Activated naive CD8-positive, alpha-beta T cell treated with anti-CD3 and anti-CD28 coated beads, Interleukin-2, amount 50 U/mL, for 24 hours (primary cell): ENCODE measurements around the gene YAF2.

Source experiments
- ATAC-seq: fragments of 150-1000 bp; cut with Tn5 transposase; one replicate; pipeline ENCODE4 v1.10.0; 2021
- DNase-seq: peaks from one replicate; pipeline ENCODE4 v3.0.0; 2021
- H3K27ac Mint-ChIP-seq: one replicate; pipeline ENCODE4 v1.8.0; 2021; ENCODE audit warnings: mild to moderate bottlenecking, mixed read lengths
- H3K27me3 Mint-ChIP-seq: one replicate; pipeline ENCODE4 v1.8.0; 2021; ENCODE audit warnings: mixed read lengths
- H3K36me3 Mint-ChIP-seq: one replicate; pipeline ENCODE4 v1.8.0; 2021; ENCODE audit warnings: low read depth, mixed read lengths
- H3K4me1 Mint-ChIP-seq: one replicate; pipeline ENCODE4 v1.8.0; 2021; ENCODE audit warnings: mixed read lengths
- H3K4me3 Mint-ChIP-seq: one replicate; pipeline ENCODE4 v1.8.0; 2021; ENCODE audit warnings: mild to moderate bottlenecking, moderate library complexity, mixed read lengths
- H3K9me3 Mint-ChIP-seq: one replicate; pipeline ENCODE4 v1.8.0; 2021; ENCODE audit warnings: mixed read lengths

YAF2 gene

DNA sequence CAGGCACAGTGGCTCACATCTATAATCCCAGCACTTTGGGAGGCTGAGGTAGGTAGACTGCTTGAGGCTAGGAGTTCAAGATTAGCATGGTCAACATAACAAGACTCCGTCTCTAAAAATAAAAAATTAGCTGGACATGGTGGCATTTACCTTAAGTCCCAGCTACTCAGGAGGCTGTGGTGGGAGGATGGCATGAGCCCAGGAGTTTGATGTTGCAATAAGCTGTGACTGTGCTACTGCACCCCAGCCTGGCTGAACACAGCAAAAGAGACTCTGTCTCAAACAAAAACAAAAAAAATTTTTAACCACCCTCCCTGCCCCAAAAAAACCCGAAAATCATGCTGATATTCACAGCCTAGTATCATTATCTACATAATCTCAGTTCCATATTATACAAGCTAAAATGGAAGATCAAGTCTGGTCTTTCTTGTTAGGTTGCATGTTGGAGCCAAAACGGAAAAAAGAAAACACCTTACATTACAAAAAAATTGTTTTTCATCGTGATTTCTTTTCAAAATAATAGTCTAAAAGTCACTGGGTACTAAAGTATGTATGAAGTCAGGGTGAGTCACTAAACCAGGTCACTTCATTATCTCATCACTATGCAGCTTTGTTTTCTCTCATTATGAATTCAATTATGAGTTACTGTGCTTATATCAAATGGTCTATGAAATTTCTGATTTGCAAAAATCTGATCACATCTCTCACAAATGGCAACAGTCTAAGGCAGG lies 107.2 kb downstream of the YAF2 start:
- Mint-ChIP-seq H3K4me3 (no peak overlapping the region), H3K9me3 (no peaks in the 10 kb centered on the region), H3K4me1 (peaks cover 42% of the 10 kb centered on the region), H3K27ac (no peak overlapping the region), H3K36me3 (no peaks in the 10 kb centered on the region), H3K27me3 (no peaks in the 10 kb centered on the region)
- no peak for DNase-seq
- no peak for ATAC-seq

GRCh38 chr12:42129595-42130204 lies 108.3 kb downstream of the YAF2 start:
- Mint-ChIP-seq H3K27me3 (no peaks in the 10 kb centered on the region), H3K36me3 (no peaks in the 10 kb centered on the region), H3K4me3 (no peak overlapping the region), H3K9me3 (no peaks in the 10 kb centered on the region), H3K27ac (no peak overlapping the region), H3K4me1 (peaks cover 36% of the 10 kb centered on the region)
- DNase-seq (no peak), ATAC-seq (no peak)

GRCh38 chr12:42128888-42129287 lies 109.2 kb downstream of the YAF2 start:
- no peak for DNase-seq
- no peaks in the 10 kb centered on the region for H3K36me3 Mint-ChIP-seq
- no peak overlapping the region for H3K27ac Mint-ChIP-seq
- no peak for ATAC-seq
- H3K9me3 Mint-ChIP-seq, result no peaks in the 10 kb centered on the region
- H3K4me3 Mint-ChIP-seq, result no peak overlapping the region
- peaks cover 33% of the 10 kb centered on the region for H3K4me1 Mint-ChIP-seq
- no peaks in the 10 kb centered on the region for H3K27me3 Mint-ChIP-seq

- ATAC-seq, result no peak
- H3K27me3 Mint-ChIP-seq, result no peaks in the 10 kb centered on the region
Observed at GRCh38 chr12:42128327-42128726, 109.7 kb downstream of the YAF2 start.

GRCh38 chr12:42126963-42127362 lies 111.1 kb downstream of the YAF2 start:
- peak; percentile 44 for ATAC-seq
- Mint-ChIP-seq H3K27ac (no peak overlapping the region), H3K36me3 (no peaks in the 10 kb centered on the region), H3K9me3 (no peaks in the 10 kb centered on the region), H3K4me3 (no peak overlapping the region), H3K27me3 (no peaks in the 10 kb centered on the region), H3K4me1 (peaks cover 31% of the 10 kb centered on the region)
- DNase-seq, result no peak

More at GRCh38 chr12:42128327-42128726, 109.7 kb downstream of the YAF2 start:
- no peak overlapping the region for H3K4me3 Mint-ChIP-seq
- peaks cover 33% of the 10 kb centered on the region for H3K4me1 Mint-ChIP-seq
- no peak for DNase-seq
- H3K36me3 Mint-ChIP-seq, result no peaks in the 10 kb centered on the region
- H3K9me3 Mint-ChIP-seq, result no peaks in the 10 kb centered on the region
- no peak overlapping the region for H3K27ac Mint-ChIP-seq

GRCh38 chr12:42125388-42125767 lies 112.7 kb downstream of the YAF2 start:
- Mint-ChIP-seq H3K4me1 (peaks cover 17% of the 10 kb centered on the region), H3K27me3 (no peaks in the 10 kb centered on the region), H3K4me3 (no peak overlapping the region), H3K27ac (no peak overlapping the region), H3K36me3 (peaks cover 2% of the 10 kb centered on the region), H3K9me3 (no peaks in the 10 kb centered on the region)
- DNase-seq (no peak), ATAC-seq (no peak)

GRCh38 chr12:42124764-42125387 lies 113.2 kb downstream of the YAF2 start:
- H3K9me3 Mint-ChIP-seq, result no peaks in the 10 kb centered on the region
- peaks cover 4% of the 10 kb centered on the region for H3K36me3 Mint-ChIP-seq
- H3K27ac Mint-ChIP-seq, result no peak overlapping the region
- no peak overlapping the region for H3K4me3 Mint-ChIP-seq
- H3K27me3 Mint-ChIP-seq, result no peaks in the 10 kb centered on the region
- DNase-seq, result no peak
- no peak for ATAC-seq
- H3K4me1 Mint-ChIP-seq, result peaks cover 20% of the 10 kb centered on the region

- peaks cover 37% of the 10 kb centered on the region for H3K36me3 Mint-ChIP-seq
- ATAC-seq (peak; percentile 54), DNase-seq (no peak)
- peaks cover 12% of the 10 kb centered on the region for H3K4me1 Mint-ChIP-seq
- H3K4me3 Mint-ChIP-seq, result no peak overlapping the region
- peak overlapping the region; percentile 29 for H3K27ac Mint-ChIP-seq
- H3K9me3 Mint-ChIP-seq, result peaks cover 2% of the 10 kb centered on the region
- no peaks in the 10 kb centered on the region for H3K27me3 Mint-ChIP-seq
Observed at GRCh38 chr12:42119085-42119633, 118.9 kb downstream of the YAF2 start.

DNA sequence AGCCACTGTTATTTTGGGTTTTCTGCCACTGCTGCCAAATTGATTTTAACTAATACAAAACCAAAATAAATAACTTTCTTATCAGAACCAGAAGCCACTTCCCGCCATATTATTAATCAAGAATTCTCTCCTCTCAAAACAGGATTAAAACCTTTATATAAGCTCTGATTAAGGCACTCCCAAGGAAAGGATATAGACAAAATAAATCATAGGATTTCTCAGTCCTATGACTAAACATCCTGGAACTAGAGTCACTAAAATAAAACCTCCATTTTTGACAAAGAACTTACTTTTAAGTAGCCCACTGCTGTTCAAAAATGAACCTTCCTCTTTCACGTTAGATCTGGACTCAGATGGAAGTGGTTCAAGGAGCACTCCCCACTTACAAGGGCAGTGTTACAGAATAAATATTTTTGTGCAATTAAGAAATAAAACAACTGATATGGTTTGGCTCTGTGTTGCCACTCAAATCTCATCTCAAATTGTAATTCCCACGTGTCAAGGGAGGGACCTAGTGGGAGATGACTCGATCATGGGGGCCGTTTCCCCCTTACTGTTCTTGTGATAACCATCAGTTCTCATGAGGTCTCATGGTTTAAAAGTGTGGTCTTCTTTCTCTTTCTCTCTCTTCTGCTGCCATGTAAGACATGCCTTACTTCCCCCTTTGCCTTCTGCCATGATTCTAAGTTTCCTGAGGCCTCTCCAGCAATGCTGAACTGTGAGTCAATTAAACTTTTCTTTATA lies 119.7 kb downstream of the YAF2 start:
- ATAC-seq, result no peak
- Mint-ChIP-seq H3K9me3 (peaks cover 6% of the 10 kb centered on the region), H3K27ac (no peak overlapping the region), H3K36me3 (peaks cover 42% of the 10 kb centered on the region), H3K4me1 (peaks cover 12% of the 10 kb centered on the region), H3K27me3 (no peaks in the 10 kb centered on the region), H3K4me3 (no peak overlapping the region)
- no peak for DNase-seq

DNA sequence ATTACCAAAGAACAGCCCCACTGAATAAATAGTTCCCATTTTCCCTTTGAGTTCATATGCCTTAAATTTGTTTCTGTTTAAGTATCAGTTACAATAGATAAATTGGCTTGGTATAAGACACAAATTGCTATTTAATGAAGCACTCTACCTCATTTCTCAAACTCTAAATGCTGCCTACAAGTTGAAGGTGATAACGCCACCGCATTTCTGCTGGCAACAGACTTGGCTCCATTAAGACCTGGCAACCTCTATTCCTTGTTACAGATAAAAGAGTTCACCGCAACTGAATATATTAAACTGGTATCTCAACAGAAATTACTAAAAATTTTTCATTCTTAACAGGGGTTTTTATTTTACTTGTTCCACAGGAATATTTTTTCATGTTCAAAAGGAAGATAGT lies 129.0 kb downstream of the YAF2 start:
- H3K9me3 Mint-ChIP-seq, result peaks cover 7% of the 10 kb centered on the region
- H3K4me3 Mint-ChIP-seq, result no peak overlapping the region
- H3K27me3 Mint-ChIP-seq, result no peaks in the 10 kb centered on the region
- ATAC-seq, result no peak
- peaks cover 25% of the 10 kb centered on the region for H3K36me3 Mint-ChIP-seq
- no peaks in the 10 kb centered on the region for H3K4me1 Mint-ChIP-seq
- no peak overlapping the region for H3K27ac Mint-ChIP-seq
- DNase-seq, result no peak
